Vagina (tissue), 2 donors: ENCODE results near the gene TMEM9.

Experiments
- CTCF ChIP-seq, 3 experiments: fragments of 450-650 bp in 2 of 3; fragments of 200-600 bp in 1 of 3; sonication (generic) in 1 of 3; IDR thresholded peaks; one replicate each; pipeline ENCODE4 v1.5.1; 2017 to 2019; ENCODE audit warnings: antibody characterized with exemption in 3 of 3, mild to moderate bottlenecking in 2 of 3, moderate library complexity in 2 of 3
- POLR2AphosphoS5 ChIP-seq, 2 donors: sonication (generic); formaldehyde crosslinking; IDR thresholded peaks; one replicate each; pipeline ENCODE4 v1.9.0; 2017; ENCODE audit warnings: antibody characterized with exemption in 2 of 2, mild to moderate bottlenecking in 2 of 2, low read depth in 1 of 2; ENCODE audit not compliant: insufficient read depth in 1 of 2

GRCh38 chr1:201144701-201145100 is 9.6 kb downstream of the TMEM9 start:
- TF ChIP-seq CTCF (IDR thresholded peaks at IDR 0.05) (no peak), POLR2AphosphoS5 (IDR thresholded peaks at IDR 0.05; ENCODE audit: insufficient read depth in 1 of 2, low read depth in 1 of 2) (no peak)
